ENCODE results near the gene OR4P4.

GRCh38 chr11:55658608-55659007 lies 23.7 kb downstream of the OR4P4 start:
- no peak for TF ChIP-seq CTCF (IDR thresholded peaks at IDR 0.05; ENCODE audit: low read depth, low read length)
- no peak for TF ChIP-seq POLR2A (IDR thresholded peaks at IDR 0.05; ENCODE audit: extremely low read depth, insufficient read length)
- no peak for TF ChIP-seq MAX (IDR thresholded peaks at IDR 0.05; ENCODE audit: low read depth, low read length)
- no peak for TF ChIP-seq MYC (IDR thresholded peaks at IDR 0.05; ENCODE audit: low read depth, low read length)
